ENCODE data around the gene GTF3A.

GTF3A gene

DNA sequence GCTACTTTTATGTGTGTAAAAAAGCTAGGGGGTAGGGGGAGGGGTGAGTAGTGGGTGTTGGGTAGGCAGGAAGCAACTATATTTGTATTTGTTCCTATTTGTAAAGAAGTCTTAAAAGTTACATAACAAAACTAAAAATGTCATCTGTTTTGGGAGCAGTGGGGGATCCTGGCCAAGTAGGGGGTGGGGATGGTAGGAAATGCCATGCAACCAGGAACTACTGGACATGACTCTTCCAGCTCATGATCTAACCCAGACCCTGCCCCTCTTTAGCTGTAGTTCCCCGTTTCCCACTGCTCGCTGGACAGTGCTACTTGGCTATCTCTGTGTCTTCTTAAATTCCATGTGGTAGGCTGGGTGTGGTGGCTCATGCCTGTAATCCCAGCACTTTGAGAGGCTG lies 3.2 kb downstream of the GTF3A start:
- no peak for DNase-seq (ENCODE audit: low read depth)
- TF ChIP-seq, protein P1, sequence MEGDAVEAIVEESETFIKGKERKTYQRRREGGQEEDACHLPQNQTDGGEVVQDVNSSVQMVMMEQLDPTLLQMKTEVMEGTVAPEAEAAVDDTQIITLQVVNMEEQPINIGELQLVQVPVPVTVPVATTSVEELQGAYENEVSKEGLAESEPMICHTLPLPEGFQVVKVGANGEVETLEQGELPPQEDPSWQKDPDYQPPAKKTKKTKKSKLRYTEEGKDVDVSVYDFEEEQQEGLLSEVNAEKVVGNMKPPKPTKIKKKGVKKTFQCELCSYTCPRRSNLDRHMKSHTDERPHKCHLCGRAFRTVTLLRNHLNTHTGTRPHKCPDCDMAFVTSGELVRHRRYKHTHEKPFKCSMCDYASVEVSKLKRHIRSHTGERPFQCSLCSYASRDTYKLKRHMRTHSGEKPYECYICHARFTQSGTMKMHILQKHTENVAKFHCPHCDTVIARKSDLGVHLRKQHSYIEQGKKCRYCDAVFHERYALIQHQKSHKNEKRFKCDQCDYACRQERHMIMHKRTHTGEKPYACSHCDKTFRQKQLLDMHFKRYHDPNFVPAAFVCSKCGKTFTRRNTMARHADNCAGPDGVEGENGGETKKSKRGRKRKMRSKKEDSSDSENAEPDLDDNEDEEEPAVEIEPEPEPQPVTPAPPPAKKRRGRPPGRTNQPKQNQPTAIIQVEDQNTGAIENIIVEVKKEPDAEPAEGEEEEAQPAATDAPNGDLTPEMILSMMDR (IDR thresholded peaks at IDR 0.05; ENCODE audit: low read depth, low read length, missing control alignments) = no peak
- in situ Hi-C loops (cut with HindIII; ENCODE audit: low sequenced_read_pairs) = no loop called here
- no peak overlapping the region for H3K4me3 ChIP-seq (ENCODE audit: low read depth, low read length)

DNA sequence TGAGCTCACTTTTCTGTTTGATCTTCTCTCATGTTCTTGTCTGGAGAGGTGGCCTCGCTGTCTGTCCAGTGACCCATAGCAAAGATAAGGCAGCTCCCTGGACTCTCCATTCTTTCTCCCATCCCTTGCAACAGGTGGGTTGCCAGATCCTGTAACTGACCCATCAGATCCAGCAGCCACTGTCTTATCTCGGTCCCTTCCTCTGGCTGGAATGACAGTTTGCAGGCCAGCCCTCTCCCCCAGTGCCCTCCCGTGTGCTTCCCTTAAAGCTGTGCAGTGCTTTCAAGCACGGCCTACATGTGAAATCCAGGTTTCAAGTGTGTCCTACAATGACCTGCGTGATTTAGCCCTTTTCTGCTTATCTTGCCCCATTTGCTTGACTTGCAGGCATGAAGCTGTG lies 3.7 kb downstream of the GTF3A start:
- H3K4me3 ChIP-seq (ENCODE audit: low read depth, low read length) = no peak overlapping the region
- in situ Hi-C loops (cut with HindIII; ENCODE audit: low sequenced_read_pairs) = no loop called here
- TF ChIP-seq, protein P1 (IDR thresholded peaks at IDR 0.05; ENCODE audit: low read depth, low read length, missing control alignments) = no peak
- no peak for DNase-seq (ENCODE audit: low read depth)

DNA sequence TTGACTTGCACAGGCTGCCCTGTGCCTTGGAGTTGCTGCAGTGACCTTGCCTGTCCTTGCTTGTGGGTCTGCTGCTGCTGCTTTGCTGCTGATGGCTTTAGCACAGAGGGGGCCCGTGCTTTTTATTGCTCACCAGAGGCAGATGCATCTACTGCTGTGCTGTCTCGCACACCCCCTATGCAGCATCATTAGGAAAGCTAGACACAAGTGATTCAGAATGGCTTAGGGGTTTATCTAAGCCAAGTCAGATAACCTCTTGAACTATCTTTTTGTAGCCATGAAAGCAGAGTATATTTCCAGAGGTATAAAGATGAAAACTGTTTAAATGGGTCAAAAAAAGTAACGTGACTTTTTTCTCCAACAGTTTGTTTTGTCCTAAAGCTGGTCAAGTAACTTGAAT lies 7.8 kb downstream of the GTF3A start:
- in situ Hi-C loops (cut with HindIII; ENCODE audit: low sequenced_read_pairs) = no loop called here
- no peak overlapping the region for H3K4me3 ChIP-seq (ENCODE audit: low read depth, low read length)
- no peak for DNase-seq (ENCODE audit: low read depth)
- TF ChIP-seq, protein P1 (IDR thresholded peaks at IDR 0.05; ENCODE audit: low read depth, low read length, missing control alignments) = no peak

DNA sequence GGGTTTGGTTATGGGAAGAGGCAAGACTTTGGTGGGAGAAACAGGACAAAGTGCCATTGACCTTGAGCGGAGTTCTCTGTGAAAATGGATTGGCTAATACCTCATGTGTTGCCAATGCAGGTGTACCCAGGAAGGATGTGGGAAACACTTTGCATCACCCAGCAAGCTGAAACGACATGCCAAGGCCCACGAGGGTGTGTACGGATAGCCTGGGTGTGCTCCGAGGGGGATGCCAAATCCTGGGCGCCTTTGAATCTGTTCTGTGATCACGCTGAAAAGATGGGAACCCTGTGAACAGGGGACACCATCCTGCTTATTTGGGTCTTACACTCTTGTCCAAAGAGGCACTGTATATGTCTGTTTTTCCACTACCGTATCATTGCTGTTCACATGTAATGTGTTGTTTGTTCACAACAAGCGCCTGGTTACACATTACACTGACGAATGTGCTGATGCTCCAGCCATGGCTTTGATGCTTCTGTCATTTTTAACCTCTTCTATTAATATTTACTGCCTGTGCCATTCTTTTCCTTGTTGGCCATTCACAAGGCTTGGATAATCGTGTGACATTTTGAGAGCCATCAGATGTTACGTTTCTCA lies 8.3 kb downstream of the GTF3A start:
- in situ Hi-C loops (cut with HindIII; ENCODE audit: low sequenced_read_pairs) = no loop called here
- H3K4me3 ChIP-seq (ENCODE audit: low read depth, low read length) = no peak overlapping the region
- TF ChIP-seq, protein P1 (IDR thresholded peaks at IDR 0.05; ENCODE audit: low read depth, low read length, missing control alignments) = no peak
- DNase-seq (ENCODE audit: low read depth) = no peak

DNA sequence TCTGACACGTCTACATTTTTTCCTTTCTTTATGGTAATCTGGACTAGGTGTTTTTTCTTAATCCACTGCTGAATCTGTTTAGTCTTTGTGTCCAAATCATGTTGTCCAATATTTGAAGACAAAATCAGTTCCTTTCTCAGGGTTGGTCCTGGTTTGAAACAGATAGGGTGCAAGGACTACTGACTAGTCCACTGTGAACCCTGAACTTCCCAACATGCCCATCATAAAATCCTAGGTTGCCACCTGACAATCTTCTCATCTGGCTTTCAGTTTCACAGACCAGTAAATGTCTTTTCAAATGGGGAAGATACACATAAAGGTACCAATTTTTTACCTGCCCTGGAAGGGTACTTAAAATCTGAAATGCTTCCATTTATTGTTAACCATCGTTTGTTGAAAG lies 12.7 kb downstream of the GTF3A start:
- no peak for DNase-seq (ENCODE audit: low read depth)
- TF ChIP-seq, protein P1 (IDR thresholded peaks at IDR 0.05; ENCODE audit: low read depth, low read length, missing control alignments) = no peak
- no peak overlapping the region for H3K4me3 ChIP-seq (ENCODE audit: low read depth, low read length)
- in situ Hi-C loops (cut with HindIII; ENCODE audit: low sequenced_read_pairs) = no loop called here

DNA sequence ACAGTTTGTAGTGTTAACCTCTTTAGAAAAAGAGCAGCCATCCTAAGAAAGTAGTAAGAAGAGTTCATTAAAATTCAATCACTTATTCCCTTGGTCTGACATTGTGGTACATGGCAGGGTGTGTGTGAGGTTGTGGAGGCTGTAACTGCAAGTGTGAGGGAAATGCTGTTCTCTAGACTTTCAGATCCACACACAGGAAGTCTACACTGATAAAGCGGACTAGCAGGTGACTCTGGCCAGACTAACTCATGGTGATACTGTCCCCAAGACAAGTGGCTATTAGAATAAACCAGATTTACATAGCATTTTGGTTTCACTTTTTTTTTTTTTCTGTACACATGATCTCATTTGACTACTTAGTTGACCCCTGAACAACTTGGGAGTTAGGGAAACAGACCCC lies 16.0 kb downstream of the GTF3A start:
- TF ChIP-seq, protein P1 (IDR thresholded peaks at IDR 0.05; ENCODE audit: low read depth, low read length, missing control alignments) = no peak
- in situ Hi-C loops (cut with HindIII; ENCODE audit: low sequenced_read_pairs) = no loop called here

More for the DNA sequence above, 16.0 kb downstream of the GTF3A start:
- no peak overlapping the region for H3K4me3 ChIP-seq (ENCODE audit: low read depth, low read length)
- DNase-seq (ENCODE audit: low read depth) = no peak

Measured in astrocyte of the cerebellum (primary cell).